MG63 (cell line): ENCODE data around the gene THBD. TPM values are rescaled to one million over a fixed set of nuclear protein-coding genes. Genes with fewer than 3 reads are reported as not detected.
"Not testable (repeated sequence)": the region's sequence is repeated elsewhere in the genome, so short reads cannot be mapped to it uniquely, and the experiment has no call there.

Source experiments
- DNase-seq: peaks from one replicate; pipeline ENCODE4 v3.0.0-alpha.2; 2020
- H3K27me3 ChIP-seq: fragments of 250-450 bp; sonication (Bioruptor Pico); 2 replicates; pipeline ENCODE4 v1.5.1; 2020; ENCODE audit warnings: mild to moderate bottlenecking, moderate library complexity
- H3K36me3 ChIP-seq: fragments of 250-450 bp; sonication (Bioruptor Pico); 2 replicates; pipeline ENCODE4 v1.5.1; 2020; ENCODE audit warnings: mild to moderate bottlenecking, moderate library complexity
- H3K4me3 ChIP-seq: fragments of 250-450 bp; sonication (Bioruptor Pico); 2 replicates; pipeline ENCODE4 v1.5.1; 2020; ENCODE audit warnings: mild to moderate bottlenecking, moderate library complexity
- H3K9me3 ChIP-seq: fragments of 250-450 bp; sonication (Bioruptor Pico); 2 replicates; pipeline ENCODE4 v1.5.1; 2020; ENCODE audit warnings: mild to moderate bottlenecking, moderate library complexity
- total RNA-seq: library from RNA; depleted of rRNA; stranded (reverse); fragments of >200 nt; shearing (Covaris generic); gene quantifications from 2 replicates; pipeline ENCODE4 v1.2.3, GENCODE V29; 2014; ENCODE audit warnings: low replicate concordance

Gene THBD
- total RNA-seq, 1 experiment from 2014 or later: 1.4 TPM

DNA sequence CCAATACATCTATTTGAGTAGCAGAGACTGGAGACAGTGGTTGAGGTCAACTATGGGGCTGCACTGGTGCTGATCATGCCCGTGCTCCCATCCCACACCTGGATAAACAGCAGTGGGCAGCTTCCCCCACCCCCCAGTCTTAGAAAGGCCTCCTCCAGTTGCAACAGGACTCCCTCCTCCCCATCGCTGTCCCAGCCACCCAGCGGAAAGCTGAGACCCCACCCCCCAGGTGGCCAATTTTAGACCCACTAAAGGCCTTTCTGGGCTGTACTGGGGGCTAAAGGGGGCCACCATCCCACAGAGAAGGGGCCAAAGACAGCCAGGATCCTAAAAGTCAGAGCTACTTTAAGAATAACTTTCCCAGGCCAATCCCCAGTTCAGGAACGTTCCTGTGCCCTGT is 15.6 kb downstream of the THBD start:
- no peak for DNase-seq
- Histone ChIP-seq H3K4me3 (no peak overlapping the region), H3K27me3 (no peaks in the 10 kb centered on the region), H3K9me3 (no peaks in the 10 kb centered on the region), H3K36me3 (no peaks in the 10 kb centered on the region)

- Histone ChIP-seq H3K4me3 (no peak overlapping the region), H3K36me3 (no peaks in the 10 kb centered on the region), H3K27me3 (no peaks in the 10 kb centered on the region), H3K9me3 (no peaks in the 10 kb centered on the region)
- no peak for DNase-seq
Observed at GRCh38 chr20:23032750-23033078, 16.8 kb downstream of the THBD start.

DNA sequence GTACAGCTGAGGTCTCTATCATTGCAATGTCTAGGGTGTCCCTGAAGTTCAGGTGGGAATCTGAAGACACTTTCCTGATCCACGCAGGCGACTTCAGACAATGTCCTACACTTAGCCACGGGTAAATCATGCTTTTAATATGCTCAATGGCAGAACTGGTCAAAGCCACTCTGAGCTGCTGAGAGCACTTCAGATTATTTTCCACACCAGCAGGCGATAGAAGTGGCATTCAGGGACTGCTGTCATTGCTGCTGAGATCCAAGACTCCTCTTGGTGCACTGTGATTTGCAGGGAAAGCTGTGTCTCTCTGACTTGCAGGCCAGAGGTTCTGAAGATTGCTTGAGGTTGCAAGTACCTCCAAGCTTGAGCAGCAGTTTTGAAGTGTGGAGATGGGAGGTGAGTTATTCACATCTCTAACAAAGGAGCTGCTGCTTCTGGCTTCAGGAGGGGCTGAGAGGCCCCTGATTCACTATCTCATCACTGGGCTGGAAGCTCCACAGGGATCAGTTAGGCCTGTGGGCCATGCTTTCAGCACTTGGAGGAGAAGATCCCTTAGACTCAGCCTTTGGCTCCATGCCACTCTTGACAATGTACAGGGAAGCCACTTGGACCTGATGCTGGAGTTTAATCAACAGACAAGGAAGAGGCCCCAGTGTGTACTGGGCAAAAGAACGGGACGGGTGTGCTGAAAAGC is 17.3 kb downstream of the THBD start:
- H3K27me3 ChIP-seq: no peaks in the 10 kb centered on the region
- no peaks in the 10 kb centered on the region for H3K36me3 ChIP-seq
- H3K9me3 ChIP-seq: no peaks in the 10 kb centered on the region
- H3K4me3 ChIP-seq: no peak overlapping the region
- DNase-seq: no peak

DNA sequence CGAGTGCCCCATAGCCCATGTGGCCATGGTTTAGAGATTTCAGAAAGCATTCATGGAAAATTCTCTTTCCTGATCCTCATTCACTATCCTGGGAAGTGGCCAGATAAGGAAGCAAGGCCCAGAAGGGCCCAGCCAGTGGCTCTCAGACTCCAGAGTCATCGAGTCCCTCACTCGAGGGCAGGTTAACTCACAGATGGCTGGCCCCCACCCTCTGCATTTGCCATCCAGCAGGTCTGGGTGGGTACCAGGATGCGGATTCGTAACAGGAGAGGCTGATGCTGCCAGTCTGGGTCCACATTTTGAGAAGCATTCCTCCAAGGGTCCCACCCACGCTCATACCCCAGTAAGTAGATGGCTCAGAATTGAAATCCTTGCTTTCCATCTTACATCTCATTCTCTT is 18.1 kb downstream of the THBD start:
- Histone ChIP-seq H3K4me3 (no peak overlapping the region), H3K9me3 (no peaks in the 10 kb centered on the region), H3K27me3 (no peaks in the 10 kb centered on the region), H3K36me3 (no peaks in the 10 kb centered on the region)
- DNase-seq: no peak

GRCh38 chr20:23029324-23029723 is 20.1 kb downstream of the THBD start:
- no peaks in the 10 kb centered on the region for H3K27me3 ChIP-seq
- H3K9me3 ChIP-seq: no peaks in the 10 kb centered on the region
- no peak for DNase-seq
- no peak overlapping the region for H3K4me3 ChIP-seq
- H3K36me3 ChIP-seq: no peaks in the 10 kb centered on the region

DNA sequence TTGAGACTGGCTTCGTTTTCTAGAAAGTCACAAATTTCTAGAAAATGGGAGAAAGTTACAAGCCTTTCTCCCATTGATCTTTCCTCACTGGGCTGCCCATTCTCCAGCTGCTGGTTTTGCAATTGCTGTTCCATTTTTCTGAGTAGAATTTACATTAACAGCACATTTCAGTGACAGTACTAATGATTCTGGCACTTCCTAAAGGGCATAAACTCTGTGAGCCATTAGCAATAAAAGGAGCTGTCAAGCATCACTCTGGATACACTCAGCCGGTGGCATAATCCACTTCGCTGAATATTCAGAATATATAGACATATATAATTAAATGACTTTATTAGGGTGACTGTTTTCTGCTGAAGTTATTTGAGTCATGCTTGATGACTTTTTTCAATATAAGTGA is 21.1 kb downstream of the THBD start:
- no peaks in the 10 kb centered on the region for H3K36me3 ChIP-seq
- no peaks in the 10 kb centered on the region for H3K27me3 ChIP-seq
- H3K9me3 ChIP-seq: no peaks in the 10 kb centered on the region
- no peak overlapping the region for H3K4me3 ChIP-seq
- no peak for DNase-seq

DNA sequence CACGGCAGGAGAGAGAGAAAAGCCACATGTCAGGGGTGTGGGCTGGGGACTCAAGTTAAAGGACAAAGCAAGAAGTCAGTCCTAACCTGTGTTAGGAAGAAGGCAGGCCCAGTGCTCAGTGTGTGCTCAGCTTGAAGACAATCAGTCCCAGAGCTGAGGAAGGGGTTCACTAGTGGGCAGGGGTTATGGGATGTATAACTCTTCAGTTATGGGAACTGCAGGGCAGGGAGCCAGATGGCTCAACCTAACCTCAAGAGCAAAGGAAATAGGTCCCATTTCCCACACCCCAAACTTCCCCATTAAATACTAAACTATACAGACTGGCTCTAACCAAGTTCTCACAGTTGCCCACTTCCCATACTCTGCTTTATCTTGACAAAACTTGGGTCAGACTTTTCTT is 21.8 kb downstream of the THBD start:
- Histone ChIP-seq H3K4me3 (no peak overlapping the region), H3K27me3 (no peaks in the 10 kb centered on the region), H3K9me3 (no peaks in the 10 kb centered on the region), H3K36me3 (no peaks in the 10 kb centered on the region)
- DNase-seq: no peak

DNA sequence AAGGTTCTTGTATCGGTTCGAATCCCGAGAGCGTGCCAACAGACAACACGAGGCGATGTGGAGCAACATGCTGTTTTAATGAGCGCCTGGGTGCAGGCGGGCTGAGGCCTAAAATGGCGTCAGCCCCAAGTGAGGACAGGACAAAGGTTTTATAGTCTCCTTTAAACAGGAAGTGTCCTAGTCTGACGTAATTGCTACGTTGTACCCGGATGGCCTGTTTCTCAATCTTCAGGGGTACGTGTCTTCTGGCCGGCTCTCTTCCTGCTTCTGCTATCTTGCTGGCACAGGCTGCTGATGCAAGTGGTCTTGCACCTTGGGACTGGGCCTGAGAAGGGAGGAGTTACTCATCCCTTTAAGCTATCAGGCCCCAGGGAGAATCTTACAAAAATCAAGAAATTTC is 24.0 kb downstream of the THBD start:
- H3K4me3 ChIP-seq, H3K9me3 ChIP-seq, DNase-seq, H3K27me3 ChIP-seq, H3K36me3 ChIP-seq: not testable (repeated sequence)

DNA sequence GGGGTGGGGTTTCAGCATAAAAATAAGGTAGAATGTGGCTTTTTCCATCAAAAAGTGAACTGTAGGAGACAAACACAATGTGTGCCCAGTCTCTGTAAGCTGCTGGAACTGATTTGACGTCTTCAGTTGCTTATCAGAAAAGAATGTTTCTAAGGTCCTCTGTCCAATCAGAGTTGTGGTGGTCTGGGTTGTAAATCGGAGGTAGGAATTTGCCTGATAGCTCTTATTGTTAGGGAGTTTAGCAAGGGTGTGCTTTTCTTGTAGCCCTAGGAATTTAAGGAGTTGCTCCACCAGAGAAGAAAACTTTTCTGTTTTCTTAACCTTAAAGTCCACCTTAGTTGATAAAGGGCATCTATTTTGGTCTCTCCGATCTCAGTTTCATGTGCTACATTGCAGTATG is 24.8 kb downstream of the THBD start:
- no peak for DNase-seq
- H3K36me3 ChIP-seq: no peaks in the 10 kb centered on the region
- H3K27me3 ChIP-seq: no peaks in the 10 kb centered on the region

DNA sequence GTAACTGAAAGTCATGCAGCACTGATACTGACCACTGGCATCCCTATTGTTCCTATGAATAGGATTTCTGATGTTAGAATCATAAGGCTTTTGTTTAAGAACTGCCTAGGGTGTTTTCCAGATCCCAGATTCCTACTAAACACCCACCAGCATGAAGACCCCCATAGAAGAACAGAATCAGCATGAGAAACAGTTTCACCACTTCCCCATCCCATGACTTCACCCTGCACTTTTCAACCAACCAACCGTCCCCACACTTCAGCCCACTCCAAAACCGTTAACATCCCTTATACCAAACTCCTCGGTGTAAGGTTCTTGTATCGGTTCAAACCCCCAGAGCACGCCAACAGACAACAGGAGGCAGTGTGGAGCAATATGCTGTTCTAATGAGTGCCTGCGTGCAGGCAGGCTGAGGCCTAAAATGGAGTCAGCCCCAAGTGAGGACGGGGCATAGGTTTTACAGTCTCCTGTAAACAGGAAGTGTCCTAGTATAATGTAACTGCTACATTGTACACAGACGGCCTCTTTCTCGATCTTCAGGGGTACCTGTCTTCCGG is 25.8 kb downstream of the THBD start:
- H3K4me3 ChIP-seq: no peak overlapping the region
- H3K36me3 ChIP-seq: no peaks in the 10 kb centered on the region
- H3K27me3 ChIP-seq: no peaks in the 10 kb centered on the region
- DNase-seq: no peak
- no peaks in the 10 kb centered on the region for H3K9me3 ChIP-seq

More for the DNA sequence above, 24.8 kb downstream of the THBD start:
- no peaks in the 10 kb centered on the region for H3K9me3 ChIP-seq
- no peak overlapping the region for H3K4me3 ChIP-seq

DNA sequence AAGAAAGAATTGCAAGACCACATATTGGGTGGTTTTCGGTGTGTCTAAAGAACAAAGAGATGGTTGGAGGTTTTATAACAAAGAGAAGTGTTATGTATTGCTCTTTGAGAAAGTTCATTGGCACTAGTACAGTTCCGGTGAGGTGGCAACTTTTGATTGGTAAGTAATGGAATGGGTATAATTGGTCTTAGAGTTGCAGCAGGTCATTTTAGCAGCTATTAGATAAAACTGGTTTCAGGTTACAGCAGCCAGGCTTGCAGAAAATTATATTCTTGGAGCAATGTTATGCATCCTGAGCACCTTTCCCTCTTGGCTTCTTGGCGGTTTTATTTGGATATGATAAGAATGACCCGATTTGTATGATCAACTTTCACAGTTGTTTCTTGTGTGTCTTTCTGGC is 26.6 kb downstream of the THBD start:
- H3K4me3 ChIP-seq: no peak overlapping the region
- H3K27me3 ChIP-seq: no peaks in the 10 kb centered on the region
- no peaks in the 10 kb centered on the region for H3K36me3 ChIP-seq
- DNase-seq: no peak
- no peaks in the 10 kb centered on the region for H3K9me3 ChIP-seq

GRCh38 chr20:23021951-23022350 is 27.5 kb downstream of the THBD start:
- Histone ChIP-seq H3K36me3 (no peaks in the 10 kb centered on the region), H3K4me3 (no peak overlapping the region), H3K27me3 (no peaks in the 10 kb centered on the region), H3K9me3 (no peaks in the 10 kb centered on the region)
- no peak for DNase-seq

- no peak for DNase-seq
- no peak overlapping the region for H3K4me3 ChIP-seq
- no peaks in the 10 kb centered on the region for H3K9me3 ChIP-seq
- no peaks in the 10 kb centered on the region for H3K36me3 ChIP-seq
- no peaks in the 10 kb centered on the region for H3K27me3 ChIP-seq
Observed at GRCh38 chr20:23021541-23021940, 27.9 kb downstream of the THBD start.

DNA sequence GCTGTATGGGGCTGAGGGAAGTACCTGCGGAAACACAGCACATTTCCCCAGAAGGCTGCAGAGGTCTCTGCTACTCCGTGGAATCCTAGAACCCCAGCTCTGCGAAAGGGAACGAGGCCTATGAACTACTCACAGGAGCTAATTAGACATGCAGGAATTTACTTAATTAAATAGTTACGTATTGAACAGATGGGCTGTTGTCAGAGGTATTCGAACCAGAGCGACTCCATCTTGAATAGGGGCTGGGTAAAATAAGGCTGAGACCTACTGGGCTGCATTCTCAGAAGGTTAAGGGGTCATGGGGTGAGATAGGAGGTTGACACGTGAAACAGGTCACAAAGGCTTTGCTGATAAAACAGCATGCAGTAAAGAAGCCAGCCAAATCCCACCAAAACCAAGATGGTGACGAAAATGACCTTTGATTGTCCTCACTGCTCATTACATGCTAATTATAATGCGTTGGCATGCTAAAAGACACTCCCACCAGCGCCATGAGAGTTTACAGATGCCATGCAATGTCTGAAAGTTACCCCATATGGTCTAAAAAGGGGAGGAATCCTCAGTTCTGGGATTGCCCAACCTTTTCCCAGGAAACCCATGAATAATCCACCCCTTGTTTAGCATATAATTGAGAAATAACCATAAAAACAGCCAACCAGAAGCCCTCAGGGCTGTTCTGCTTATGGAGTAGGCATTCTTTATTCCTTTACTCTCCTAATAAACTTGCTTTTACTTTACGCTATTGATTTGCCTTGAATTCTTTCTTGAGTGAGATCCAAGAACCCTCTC is 29.0 kb downstream of the THBD start:
- no peaks in the 10 kb centered on the region for H3K27me3 ChIP-seq
- no peaks in the 10 kb centered on the region for H3K36me3 ChIP-seq
- H3K4me3 ChIP-seq: no peak overlapping the region
- no peaks in the 10 kb centered on the region for H3K9me3 ChIP-seq
- no peak for DNase-seq

- H3K36me3 ChIP-seq: no peaks in the 10 kb centered on the region
- H3K4me3 ChIP-seq: no peak overlapping the region
- H3K27me3 ChIP-seq: no peaks in the 10 kb centered on the region
- H3K9me3 ChIP-seq: no peaks in the 10 kb centered on the region
- DNase-seq: no peak
Observed at GRCh38 chr20:23019403-23019802, 30.1 kb downstream of the THBD start.

GRCh38 chr20:23018941-23019340 is 30.5 kb downstream of the THBD start:
- no peaks in the 10 kb centered on the region for H3K9me3 ChIP-seq
- no peaks in the 10 kb centered on the region for H3K36me3 ChIP-seq
- no peaks in the 10 kb centered on the region for H3K27me3 ChIP-seq
- no peak for DNase-seq
- H3K4me3 ChIP-seq: no peak overlapping the region

DNA sequence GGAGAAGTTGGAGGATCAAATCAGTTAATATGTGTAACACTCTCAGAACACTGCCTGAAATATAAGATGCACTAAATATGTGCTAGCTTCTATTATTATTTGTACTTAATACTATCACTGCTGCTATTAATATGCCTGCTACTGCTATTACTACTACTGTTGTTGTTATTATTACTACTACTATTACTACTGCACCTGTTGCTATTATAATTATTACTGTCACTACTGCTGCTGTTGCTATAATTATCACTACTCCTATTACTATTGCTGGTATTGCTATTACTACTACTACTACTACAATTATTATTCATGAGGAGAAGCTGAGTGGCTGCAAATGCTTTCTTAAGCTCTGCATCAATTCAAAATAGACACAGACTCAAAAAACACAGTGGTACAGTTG is 31.0 kb downstream of the THBD start:
- no peak overlapping the region for H3K4me3 ChIP-seq
- H3K9me3 ChIP-seq: no peaks in the 10 kb centered on the region
- H3K36me3 ChIP-seq: no peaks in the 10 kb centered on the region

GRCh38 chr20:23017516-23017915 is 32.0 kb downstream of the THBD start:
- Histone ChIP-seq H3K9me3 (no peaks in the 10 kb centered on the region), H3K27me3 (no peaks in the 10 kb centered on the region), H3K36me3 (no peaks in the 10 kb centered on the region), H3K4me3 (no peak overlapping the region)
- no peak for DNase-seq

More for the DNA sequence above, 31.0 kb downstream of the THBD start:
- DNase-seq: no peak
- no peaks in the 10 kb centered on the region for H3K27me3 ChIP-seq
